Neuronal stem cell (in vitro differentiated cells): ENCODE data around the gene SUPT20HL2.

ENCODE experiments used
- DNase-seq: peaks from one replicate; pipeline ENCODE4 v3.0.0-alpha.2; 2013; ENCODE audit warnings: low spot score
- H2AFZ ChIP-seq: one replicate; pipeline ENCODE4 v1.6.1; 2013; ENCODE audit warnings: mild to moderate bottlenecking, low read length, inconsistent platforms
- H2AK5ac ChIP-seq: 2 replicates; pipeline ENCODE4 v1.6.1; 2013; ENCODE audit warnings: low read depth, mild to moderate bottlenecking, inconsistent platforms, low read length, moderate library complexity, mixed read lengths
- H2BK120ac ChIP-seq: 2 replicates; pipeline ENCODE4 v1.6.1; 2013; ENCODE audit warnings: low read depth, mild to moderate bottlenecking, inconsistent platforms, low read length, moderate library complexity, mixed read lengths
- H2BK12ac ChIP-seq: one replicate; pipeline ENCODE4 v1.6.1; 2013; ENCODE audit warnings: low read length, inconsistent platforms
- H2BK15ac ChIP-seq: 2 replicates; pipeline ENCODE4 v1.6.1; 2013; ENCODE audit warnings: mild to moderate bottlenecking, low read length, inconsistent platforms, mixed read lengths
- H2BK5ac ChIP-seq: one replicate; pipeline ENCODE4 v1.6.1; 2013; ENCODE audit warnings: inconsistent platforms, mild to moderate bottlenecking, low read length, moderate library complexity
- H3K14ac ChIP-seq: one replicate; pipeline ENCODE4 v1.6.1; 2013; ENCODE audit warnings: low read length, inconsistent platforms
- H3K18ac ChIP-seq: 2 replicates; pipeline ENCODE4 v1.6.1; 2013; ENCODE audit warnings: low read length, inconsistent platforms
- H3K23ac ChIP-seq: 2 replicates; pipeline ENCODE4 v1.6.1; 2013; ENCODE audit warnings: low read depth, mild to moderate bottlenecking, mixed read lengths, low read length, inconsistent platforms; ENCODE audit not compliant: poor library complexity
- H3K27ac ChIP-seq: replicated peaks from 3 replicates; pipeline ENCODE4 v1.5.1; 2013; ENCODE audit warnings: low read length, inconsistent platforms
- H3K27me3 ChIP-seq, 3 experiments: 2 replicates each; pipeline ENCODE4 v1.6.1; 2013; ENCODE audit warnings: low read length in 3 of 3, mild to moderate bottlenecking in 2 of 3, inconsistent platforms in 1 of 3, low read depth in 1 of 3, mixed read lengths in 1 of 3, moderate library complexity in 1 of 3; ENCODE audit not compliant: control insufficient read depth in 3 of 3, insufficient read depth in 3 of 3
- H3K36me3 ChIP-seq, 2 donors: replicated peaks in 1 of 2; 2 replicates each; pipeline ENCODE4 v1.6.1; 2013; ENCODE audit warnings: low read length in 2 of 2; ENCODE audit not compliant: control insufficient read depth in 2 of 2, insufficient read depth in 2 of 2
- H3K4ac ChIP-seq: 2 replicates; pipeline ENCODE4 v1.6.1; 2013; ENCODE audit warnings: inconsistent platforms, mild to moderate bottlenecking, low read length, moderate library complexity
- H3K4me1 ChIP-seq, 2 donors: 1 replicate in 1 of 2; 2 replicates in 1 of 2; pipeline ENCODE4 v1.6.1; 2013; ENCODE audit warnings: low read length in 2 of 2, low read depth in 1 of 2; ENCODE audit not compliant: control insufficient read depth in 2 of 2, insufficient read depth in 1 of 2
- H3K4me2 ChIP-seq: one replicate; pipeline ENCODE4 v1.6.1; 2013; ENCODE audit warnings: mild to moderate bottlenecking, low read length, inconsistent platforms; ENCODE audit not compliant: insufficient read depth, poor library complexity, severe bottlenecking
- H3K4me3 ChIP-seq, 2 donors: 2 replicates each; pipeline ENCODE4 v1.5.1; 2013; ENCODE audit warnings: low read length in 2 of 2, mild to moderate bottlenecking in 2 of 2, inconsistent platforms in 1 of 2, moderate library complexity in 1 of 2
- H3K79me1 ChIP-seq: one replicate; pipeline ENCODE4 v1.6.1; 2013; ENCODE audit warnings: low read depth, mild to moderate bottlenecking, inconsistent platforms, low read length, moderate library complexity
- H3K9ac ChIP-seq: one replicate; pipeline ENCODE4 v1.6.1; 2013; ENCODE audit warnings: mild to moderate bottlenecking, low read depth, low read length, inconsistent platforms; ENCODE audit not compliant: poor library complexity
- H3K9me3 ChIP-seq, 2 donors: replicated peaks in 1 of 2; 2 replicates each; pipeline versions ENCODE3 to v1.6.1; 2013; ENCODE audit warnings: low read length in 2 of 2, mild to moderate bottlenecking in 2 of 2, inconsistent platforms in 1 of 2, low read depth in 1 of 2, mixed read lengths in 1 of 2, moderate library complexity in 1 of 2; ENCODE audit not compliant: control insufficient read depth in 2 of 2, insufficient read depth in 1 of 2
- H4K8ac ChIP-seq: one replicate; pipeline ENCODE4 v1.6.1; 2013; ENCODE audit warnings: low read depth, mild to moderate bottlenecking, inconsistent platforms, low read length, moderate library complexity
- H4K91ac ChIP-seq: one replicate; pipeline ENCODE4 v1.6.1; 2013; ENCODE audit warnings: low read length, low read depth, mild to moderate bottlenecking, inconsistent platforms; ENCODE audit not compliant: poor library complexity
- WGBS, 2 donors: extraction: QIAGEN DNeasy Blood & Tissue Kit; methylation state at CpG; one replicate each; pipeline ENCODE4 v1.1.7; 2013; ENCODE audit warnings: missing lambda C conversion rate in 2 of 2, mixed read lengths in 1 of 2; ENCODE audit not compliant: insufficient read length in 2 of 2, insufficient replicate concordance in 1 of 2; ENCODE audit errors: extremely low coverage in 2 of 2; 5-methylcytosine and 5-hydroxymethylcytosine counted together

SUPT20HL2 gene

GRCh38 chrX:24334461-24334860, 20.6 kb upstream of the SUPT20HL2 start:
- H3K27ac ChIP-seq: no peak overlapping the region
- no peak overlapping the region for H3K4ac ChIP-seq
- H3K4me3 ChIP-seq: no peak overlapping the region
- H3K27me3 ChIP-seq: peaks cover 0 to 4% (median 0%) of the 10 kb centered on the region in 3 experiments
- no peak overlapping the region for H3K18ac ChIP-seq
- H3K79me1 ChIP-seq: no peaks in the 10 kb centered on the region
- H3K4me2 ChIP-seq: no peak overlapping the region
- H3K36me3 ChIP-seq: no peaks in the 10 kb centered on the region
- H4K8ac ChIP-seq: no peak overlapping the region
- H2BK120ac ChIP-seq: no peak overlapping the region
- H2AFZ ChIP-seq: no peak overlapping the region
- H2BK12ac ChIP-seq: no peak overlapping the region
- no peak overlapping the region for H3K23ac ChIP-seq
- no peak overlapping the region for H4K91ac ChIP-seq
- H3K14ac ChIP-seq: no peak overlapping the region
- H3K9ac ChIP-seq: no peak overlapping the region
- no peak overlapping the region for H2AK5ac ChIP-seq
- H3K9me3 ChIP-seq: no peaks in the 10 kb centered on the region
- DNase-seq: no peak
- no peaks in the 10 kb centered on the region for H3K4me1 ChIP-seq
- no peak overlapping the region for H2BK15ac ChIP-seq
- no peak overlapping the region for H2BK5ac ChIP-seq

- no peak overlapping the region for H3K14ac ChIP-seq
- H3K27me3 ChIP-seq: peaks cover 0 to 4% (median 0%) of the 10 kb centered on the region in 3 experiments
- H2BK120ac ChIP-seq: no peak overlapping the region
- H3K79me1 ChIP-seq: no peaks in the 10 kb centered on the region
- H2BK15ac ChIP-seq: no peak overlapping the region
- no peak overlapping the region for H3K9ac ChIP-seq
- no peak overlapping the region for H3K27ac ChIP-seq
- no peak overlapping the region for H2BK12ac ChIP-seq
- no peak for DNase-seq
- no peaks in the 10 kb centered on the region for H3K4me1 ChIP-seq
- H3K18ac ChIP-seq: no peak overlapping the region
- H4K91ac ChIP-seq: no peak overlapping the region
- H3K36me3 ChIP-seq: no peaks in the 10 kb centered on the region
- H4K8ac ChIP-seq: no peak overlapping the region
- H2AFZ ChIP-seq: no peak overlapping the region
- no peaks in the 10 kb centered on the region for H3K9me3 ChIP-seq
- H3K23ac ChIP-seq: no peak overlapping the region
- H3K4me3 ChIP-seq: no peak overlapping the region
- no peak overlapping the region for H2AK5ac ChIP-seq
- H3K4ac ChIP-seq: no peak overlapping the region
- H2BK5ac ChIP-seq: no peak overlapping the region
- no CpG with 5 or more reads among the region's 1 CpG for WGBS, 2 donors
- H3K4me2 ChIP-seq: no peak overlapping the region
Observed at GRCh38 chrX:24333371-24333770, 19.5 kb upstream of the SUPT20HL2 start.

GRCh38 chrX:24332878-24333277, 19.0 kb upstream of the SUPT20HL2 start:
- no peak overlapping the region for H3K4ac ChIP-seq
- no peak overlapping the region for H2AK5ac ChIP-seq
- WGBS, 2 donors: no CpG with 5 or more reads among the region's 4 CpGs
- H3K18ac ChIP-seq: no peak overlapping the region
- H3K27me3 ChIP-seq: peaks cover 0 to 4% (median 0%) of the 10 kb centered on the region in 3 experiments
- no peak overlapping the region for H3K4me3 ChIP-seq
- no peaks in the 10 kb centered on the region for H3K36me3 ChIP-seq
- H3K14ac ChIP-seq: no peak overlapping the region
- H3K9me3 ChIP-seq: no peaks in the 10 kb centered on the region
- H3K4me1 ChIP-seq: no peaks in the 10 kb centered on the region
- no peak overlapping the region for H2BK120ac ChIP-seq
- H2BK12ac ChIP-seq: no peak overlapping the region
- H2AFZ ChIP-seq: no peak overlapping the region
- no peak overlapping the region for H2BK15ac ChIP-seq
- H4K91ac ChIP-seq: no peak overlapping the region
- H3K9ac ChIP-seq: no peak overlapping the region
- DNase-seq: no peak
- H4K8ac ChIP-seq: no peak overlapping the region
- no peak overlapping the region for H3K23ac ChIP-seq
- H3K27ac ChIP-seq: no peak overlapping the region
- no peak overlapping the region for H2BK5ac ChIP-seq
- no peaks in the 10 kb centered on the region for H3K79me1 ChIP-seq
- H3K4me2 ChIP-seq: no peak overlapping the region

- H3K4me1 ChIP-seq: no peaks in the 10 kb centered on the region
- H3K79me1 ChIP-seq: no peaks in the 10 kb centered on the region
- no peak overlapping the region for H3K4me3 ChIP-seq
- H4K8ac ChIP-seq: no peak overlapping the region
- H2BK12ac ChIP-seq: no peak overlapping the region
- H3K27me3 ChIP-seq: no peaks in the 10 kb centered on the region
- no peak overlapping the region for H3K27ac ChIP-seq
- H3K9ac ChIP-seq: no peak overlapping the region
- no peak overlapping the region for H2AK5ac ChIP-seq
- no peak overlapping the region for H3K4me2 ChIP-seq
- H3K14ac ChIP-seq: no peak overlapping the region
- WGBS, 2 donors: no CpG with 5 or more reads among the region's 1 CpG
- no peak overlapping the region for H3K23ac ChIP-seq
- H2BK15ac ChIP-seq: no peak overlapping the region
- no peaks in the 10 kb centered on the region for H3K36me3 ChIP-seq
- H2BK120ac ChIP-seq: no peak overlapping the region
- H3K9me3 ChIP-seq: no peaks in the 10 kb centered on the region
- no peak overlapping the region for H3K18ac ChIP-seq
- H2AFZ ChIP-seq: no peak overlapping the region
- H4K91ac ChIP-seq: no peak overlapping the region
- no peak for DNase-seq
- H3K4ac ChIP-seq: no peak overlapping the region
- H2BK5ac ChIP-seq: no peak overlapping the region
Observed at GRCh38 chrX:24325231-24325630, 11.4 kb upstream of the SUPT20HL2 start.
